HCT116 (cell line): ENCODE results near the gene TMEM201. TPM values are rescaled to one million over a fixed set of nuclear protein-coding genes. Genes with fewer than 3 reads are reported as not detected.

ENCODE experiments used
- ATAC-seq: fragments of 200-7000 bp; cut with Tn5 transposase; 2 replicates; pipeline ENCODE4 v1.9.1; 2020; ENCODE audit warnings: mild to moderate bottlenecking, moderate library complexity
- BruUV-seq: library from RNA; stranded (reverse); fragments of 400-500 nt; replicated peaks from 2 replicates; lab custom pipeline; 2021; lab: Mats Ljungman, UMichigan
- CTCF ChIA-PET: fragments of 300-600 bp; sonication (Branson Sonifier 250); formaldehyde crosslinking; loops from one replicate; lab custom pipeline; 2021; ENCODE audit warnings: antibody characterized with exemption; lab: Charles Lee
- POLR2A ChIA-PET: fragments of 300-600, 350-600 bp; sonication (Branson Sonifier 250); formaldehyde crosslinking; loops from one replicate; lab custom pipeline; 2021; ENCODE audit warnings: antibody characterized with exemption; lab: Charles Lee
- RAD21 ChIA-PET, 2 experiments: fragments of 300-600 bp; sonication (Branson Sonifier 250); formaldehyde crosslinking; loops; one replicate each; lab custom pipeline; 2023; ENCODE audit warnings: low total read pairs in 2 of 2; ENCODE audit not compliant: uncharacterized antibody in 2 of 2, unreplicated experiment in 2 of 2, low non-redundant PET in 1 of 2; lab: Charles Lee
- DNase-seq: peaks from one replicate; pipeline ENCODE4 v3.0.0-alpha.2; 2010; ENCODE audit warnings: low read depth, low spot score
- H2AFZ ChIP-seq: fragments of 200-600 bp; shearing (Covaris generic), sonication (generic); 2 replicates; pipeline ENCODE4 v1.6.1; 2017; ENCODE audit warnings: low read depth, mixed run types, mixed read lengths, antibody characterized with exemption, low read length; ENCODE audit not compliant: poor library complexity, severe bottlenecking
- H3K27ac ChIP-seq: 2 replicates; pipeline ENCODE4 v1.5.1; 2012; ENCODE audit warnings: low read depth, low read length
- H3K27me3 ChIP-seq: fragments of 200-600 bp; sonication (generic); 2 replicates; pipeline ENCODE4 v1.6.1; 2016; ENCODE audit warnings: mixed run types, low read length, mixed read lengths; ENCODE audit not compliant: insufficient read depth
- H3K36me3 ChIP-seq, 2 experiments: fragments of 200-500 bp in 1 of 2; fragments of 200-600 bp in 1 of 2; sonication (Bioruptor generic) in 1 of 2; sonication (generic) in 1 of 2; 2 replicates each; pipeline versions ENCODE4 v1.5.1 to v1.6.1; 2014 to 2016; ENCODE audit warnings: low read length in 2 of 2, inconsistent platforms in 1 of 2, mixed read lengths in 1 of 2, mixed run types in 1 of 2; ENCODE audit not compliant: insufficient read depth in 2 of 2, control insufficient read depth in 1 of 2
- H3K4me1 ChIP-seq, 2 experiments: fragments of 200-600 bp in 1 of 2; sonication (generic) in 1 of 2; 2 replicates each; pipeline versions ENCODE4 v1.5.1 to v1.6.1; 2012 to 2017; ENCODE audit warnings: low read length in 2 of 2, inconsistent platforms in 1 of 2, mild to moderate bottlenecking in 1 of 2, mixed read lengths in 1 of 2, mixed run types in 1 of 2, moderate library complexity in 1 of 2; ENCODE audit not compliant: insufficient read depth in 2 of 2, control insufficient read depth in 1 of 2
- H3K4me2 ChIP-seq: fragments of 200-600 bp; sonication (generic); 2 replicates; pipeline ENCODE4 v1.6.1; 2017; ENCODE audit warnings: mixed run types, low read length, mixed read lengths
- H3K4me3 ChIP-seq, 2 experiments: fragments of 200-600 bp in 1 of 2; sonication (generic) in 1 of 2; replicated peaks in 1 of 2; 2 replicates each; pipeline ENCODE4 v1.5.1; 2011 to 2016; ENCODE audit warnings: low read length in 2 of 2, control low read depth in 1 of 2, low read depth in 1 of 2, mild to moderate bottlenecking in 1 of 2, mixed read lengths in 1 of 2, mixed run types in 1 of 2
- H3K79me2 ChIP-seq: fragments of 200-600 bp; sonication (generic); 2 replicates; pipeline ENCODE4 v1.6.1; 2017; ENCODE audit warnings: mild to moderate bottlenecking, mixed run types, low read length, moderate library complexity, mixed read lengths; ENCODE audit not compliant: insufficient read depth
- H3K9ac ChIP-seq: fragments of 200-600 bp; sonication (generic); 2 replicates; pipeline ENCODE4 v1.6.1; 2016; ENCODE audit warnings: low read length, mixed read lengths
- H3K9me2 ChIP-seq: fragments of 200-600 bp; sonication (generic), shearing (Covaris generic); 2 replicates; pipeline ENCODE4 v1.6.1; 2017; ENCODE audit warnings: mixed run types, mild to moderate bottlenecking, moderate library complexity; ENCODE audit not compliant: insufficient read depth
- H3K9me3 ChIP-seq, 2 experiments: fragments of 200-500 bp in 1 of 2; fragments of 200-600 bp in 1 of 2; sonication (Bioruptor generic) in 1 of 2; sonication (generic) in 1 of 2; 2 replicates each; pipeline ENCODE4 v1.6.1; 2014 to 2017; ENCODE audit warnings: low read length in 2 of 2, mixed read lengths in 2 of 2, inconsistent platforms in 1 of 2, low read depth in 1 of 2, mild to moderate bottlenecking in 1 of 2, mixed run types in 1 of 2, moderate library complexity in 1 of 2; ENCODE audit not compliant: control insufficient read depth in 1 of 2, insufficient read depth in 1 of 2
- H4K20me1 ChIP-seq: fragments of 200-600 bp; sonication (generic), shearing (Covaris generic); 2 replicates; pipeline ENCODE4 v1.6.1; 2017; ENCODE audit warnings: mixed run types, mild to moderate bottlenecking, moderate library complexity; ENCODE audit not compliant: insufficient read depth
- CBX3 ChIP-seq: IDR thresholded peaks from 2 replicates; pipeline ENCODE4 v1.6.1; 2012; ENCODE audit warnings: low read depth
- CEBPB ChIP-seq: IDR thresholded peaks from 2 replicates; pipeline ENCODE4 v1.6.1; 2012; ENCODE audit warnings: low read depth
- ELF1 ChIP-seq: IDR thresholded peaks from 2 replicates; pipeline ENCODE4 v1.6.1; 2012; ENCODE audit warnings: low read depth, borderline replicate concordance
- EZH2phosphoT487 ChIP-seq: fragments of 200-600 bp; IDR thresholded peaks from 2 replicates; pipeline ENCODE4 v1.6.1; 2018; ENCODE audit warnings: antibody characterized with exemption, borderline replicate concordance
- FOSL1 ChIP-seq: IDR thresholded peaks from 2 replicates; pipeline ENCODE4 v1.6.1; 2012; ENCODE audit warnings: low read depth
- MAX ChIP-seq: IDR thresholded peaks from 2 replicates; pipeline ENCODE4 v1.6.1; 2012
- POLR2AphosphoS5 ChIP-seq: IDR thresholded peaks from 2 replicates; pipeline ENCODE4 v1.6.1; 2011; ENCODE audit warnings: mild to moderate bottlenecking, low read depth, low read length, moderate library complexity
- SP1 ChIP-seq: IDR thresholded peaks from 2 replicates; pipeline ENCODE4 v1.6.1; 2012; ENCODE audit warnings: low read depth
- TCF7L2 ChIP-seq: IDR thresholded peaks from 2 replicates; pipeline ENCODE4 v1.7.0; 2011; ENCODE audit warnings: borderline replicate concordance, inconsistent platforms; ENCODE audit not compliant: insufficient read depth, insufficient read length; ENCODE audit errors: extremely low read depth
- YY1 ChIP-seq: IDR thresholded peaks from 2 replicates; pipeline ENCODE4 v1.6.1; 2011; ENCODE audit warnings: low read length, low read depth, moderate library complexity, mild to moderate bottlenecking; ENCODE audit not compliant: insufficient replicate concordance; ENCODE audit errors: extremely low read depth
- ZBTB33 ChIP-seq: IDR thresholded peaks from 2 replicates; pipeline ENCODE4 v1.6.1; 2011; ENCODE audit warnings: mild to moderate bottlenecking, low read length, moderate library complexity; ENCODE audit not compliant: insufficient replicate concordance; ENCODE audit errors: extremely low read depth
- ZNF274 ChIP-seq: fragments of 200-500 bp; sonication (Bioruptor generic); IDR thresholded peaks from 2 replicates; pipeline ENCODE4 v1.6.1; 2014; ENCODE audit warnings: mild to moderate bottlenecking, low read depth, low read length, inconsistent platforms
- intact Hi-C: fragments of 100-400 bp; cut with micrococcal nuclease; formaldehyde crosslinking; loops from 2 replicates; pipeline ENCODE4 v1.10.0; 2022
- total RNA-seq: library from RNA; stranded (reverse); gene quantifications from one replicate; pipeline ENCODE4 v1.2.1, GENCODE V29; 2021; ENCODE audit not compliant: unreplicated experiment

TMEM201 gene
- total RNA-seq, 1 experiment from 2014 or later, result 27.6 TPM

GRCh38 chr1:9654834-9655723 lies 66.4 kb downstream of the TMEM201 start:
- ChIA-PET RAD21 (no interaction called here), POLR2A (no interaction called here), CTCF (no interaction called here)
- H3K4me3 ChIP-seq, result no peak overlapping the region
- no peaks in the 10 kb centered on the region for H3K36me3 ChIP-seq
- H3K9ac ChIP-seq, result no peak overlapping the region
- TF ChIP-seq TCF7L2 (no peak), CEBPB (no peak), CBX3 (no peak), YY1 (no peak), FOSL1 (no peak), SP1 (no peak), ELF1 (no peak), MAX (no peak)
- H3K27ac ChIP-seq, result no peak overlapping the region
- peaks cover 4 to 11% of the 10 kb centered on the region in 2 experiments; a peak in 3 of 4 replicates for H3K4me1 ChIP-seq
- BruUV-seq, result no TSS peak
- H3K9me2 ChIP-seq, result no peaks in the 10 kb centered on the region
- DNase-seq (no peak), ATAC-seq (no peak)
- no peaks in the 10 kb centered on the region for H3K9me3 ChIP-seq
- H3K27me3 ChIP-seq, result no peaks in the 10 kb centered on the region
- H3K79me2 ChIP-seq, result no peaks in the 10 kb centered on the region
- H2AFZ ChIP-seq, result no peak overlapping the region
- H4K20me1 ChIP-seq, result no peaks in the 10 kb centered on the region
- H3K4me2 ChIP-seq, result no peak overlapping the region
- intact Hi-C loops, result no loop called here

- intact Hi-C loops, result no loop called here
- no peak overlapping the region for H3K9ac ChIP-seq
- ATAC-seq (no peak), DNase-seq (no peak)
- ChIA-PET CTCF (no interaction called here), RAD21 (no interaction called here), POLR2A (no interaction called here)
- no peaks in the 10 kb centered on the region for H3K27me3 ChIP-seq
- H3K36me3 ChIP-seq, result no peaks in the 10 kb centered on the region
- BruUV-seq, result no TSS peak
- no peak overlapping the region for H3K4me2 ChIP-seq
- no peaks in the 10 kb centered on the region for H3K79me2 ChIP-seq
- H3K4me1 ChIP-seq, result peaks cover 4 to 10% of the 10 kb centered on the region in 2 experiments; a peak in 3 of 4 replicates
- no peaks in the 10 kb centered on the region for H3K9me3 ChIP-seq
- no peak overlapping the region for H3K27ac ChIP-seq
- H2AFZ ChIP-seq, result no peak overlapping the region
- no peak overlapping the region for H3K4me3 ChIP-seq
- no peaks in the 10 kb centered on the region for H3K9me2 ChIP-seq
- no peaks in the 10 kb centered on the region for H4K20me1 ChIP-seq
- TF ChIP-seq EZH2phosphoT487 (no peak), TCF7L2 (no peak), ZBTB33 (no peak), ZNF274 (no peak), YY1 (no peak), POLR2AphosphoS5 (no peak), SP1 (no peak)
These were observed 67.1 kb downstream of the TMEM201 start for GRCh38 chr1:9655836-9656235.
